AG04450 (cell line): ENCODE data around the gene PA2G4. TPM values are rescaled to one million over a fixed set of nuclear protein-coding genes. Genes with fewer than 3 reads are reported as not detected.
"Not testable (repeated sequence)": the region's sequence is repeated elsewhere in the genome, so short reads cannot be mapped to it uniquely, and the experiment has no call there.

Experiments
- CTCF ChIA-PET: fragments of 300-600, 350-600 bp; formaldehyde crosslinking; extraction: SDS; loops from one replicate; lab custom pipeline; 2022; ENCODE audit warnings: antibody characterized with exemption, inconsistent platforms; lab: Charles Lee
- POLR2A ChIA-PET: fragments of 350-600 bp; formaldehyde crosslinking; extraction: SDS; loops from one replicate; lab custom pipeline; 2021; ENCODE audit warnings: antibody characterized with exemption, inconsistent platforms; lab: Yijun Ruan, JAX
- DNase-seq: peaks from one replicate; pipeline ENCODE4 v3.0.0-alpha.2; 2011; ENCODE audit warnings: low read depth, low spot score
- H3K27ac ChIP-seq: one replicate; pipeline ENCODE4 v1.5.1; 2012; ENCODE audit warnings: low read depth, low read length, control low read depth
- H3K27me3 ChIP-seq: one replicate; pipeline ENCODE4 v1.6.0; 2012; ENCODE audit warnings: low read length; ENCODE audit not compliant: control insufficient read depth, insufficient read depth
- H3K4me3 ChIP-seq: 2 replicates; pipeline ENCODE4 v1.5.1; 2011; ENCODE audit warnings: mild to moderate bottlenecking, low read depth, low read length, control low read depth
- H3K9me3 ChIP-seq: 2 replicates; pipeline ENCODE4 v1.5.1; 2012; ENCODE audit warnings: low read length; ENCODE audit not compliant: control insufficient read depth, insufficient read depth
- polyA plus RNA-seq: library from polyadenylated mRNA; depleted of rRNA; stranded (reverse); fragments of >200 nt; gene quantifications from 2 replicates; pipeline ENCODE4 v1.2.3, GENCODE V29; 2011
- TF ChIP-seq, protein P1 (sequence below): IDR thresholded peaks from 2 replicates; pipeline ENCODE4 v1.5.1; 2011; ENCODE audit warnings: low read depth, low read length, control low read depth, inconsistent platforms

The PA2G4 gene
- polyA plus RNA-seq, 1 experiment = 223 TPM

- H3K4me3 ChIP-seq = no peak overlapping the region
- H3K9me3 ChIP-seq = no peaks in the 10 kb centered on the region
- H3K27me3 ChIP-seq = no peaks in the 10 kb centered on the region
- TF ChIP-seq, protein P1, sequence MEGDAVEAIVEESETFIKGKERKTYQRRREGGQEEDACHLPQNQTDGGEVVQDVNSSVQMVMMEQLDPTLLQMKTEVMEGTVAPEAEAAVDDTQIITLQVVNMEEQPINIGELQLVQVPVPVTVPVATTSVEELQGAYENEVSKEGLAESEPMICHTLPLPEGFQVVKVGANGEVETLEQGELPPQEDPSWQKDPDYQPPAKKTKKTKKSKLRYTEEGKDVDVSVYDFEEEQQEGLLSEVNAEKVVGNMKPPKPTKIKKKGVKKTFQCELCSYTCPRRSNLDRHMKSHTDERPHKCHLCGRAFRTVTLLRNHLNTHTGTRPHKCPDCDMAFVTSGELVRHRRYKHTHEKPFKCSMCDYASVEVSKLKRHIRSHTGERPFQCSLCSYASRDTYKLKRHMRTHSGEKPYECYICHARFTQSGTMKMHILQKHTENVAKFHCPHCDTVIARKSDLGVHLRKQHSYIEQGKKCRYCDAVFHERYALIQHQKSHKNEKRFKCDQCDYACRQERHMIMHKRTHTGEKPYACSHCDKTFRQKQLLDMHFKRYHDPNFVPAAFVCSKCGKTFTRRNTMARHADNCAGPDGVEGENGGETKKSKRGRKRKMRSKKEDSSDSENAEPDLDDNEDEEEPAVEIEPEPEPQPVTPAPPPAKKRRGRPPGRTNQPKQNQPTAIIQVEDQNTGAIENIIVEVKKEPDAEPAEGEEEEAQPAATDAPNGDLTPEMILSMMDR = no peak
- ChIA-PET POLR2A (interaction anchor here (0.6 to 1.3 kb wide), 4 partner anchors 28 to 87 kb away, joined by 3 to 8 read pairs (median 4); no protein-coding TSS in a partner anchor), CTCF (interaction anchor here (1.4 kb wide), 1 partner anchor 34 kb away, joined by 5 read pairs; the partner anchor contains the start of gene SMARCC2)
- no peak overlapping the region for H3K27ac ChIP-seq
- DNase-seq = no peak
Measured at GRCh38 chr12:56155256-56155845, 51.0 kb downstream of the PA2G4 start.

GRCh38 chr12:56156464-56157200 lies 52.3 kb downstream of the PA2G4 start:
- not testable (repeated sequence) for DNase-seq, H3K27me3 ChIP-seq, H3K9me3 ChIP-seq
- peak overlapping the region; percentile 99 for H3K4me3 ChIP-seq
- CTCF ChIA-PET = interaction anchor here (0.7 to 1.1 kb wide), 6 partner anchors 12 to 38 kb away, joined by 3 to 6 read pairs (median 4); partner anchors contain the start of gene SMARCC2
- H3K27ac ChIP-seq = peak overlapping the region; percentile 95
- POLR2A ChIA-PET = interaction anchor here (0.7 kb wide), 1 partner anchor 113 kb away, joined by 4 read pairs; no protein-coding TSS in a partner anchor

GRCh38 chr12:56157201-56158028 lies 53.1 kb downstream of the PA2G4 start:
- Histone ChIP-seq H3K27me3 (no peaks in the 10 kb centered on the region), H3K27ac (peak overlapping the region; percentile 95), H3K9me3 (no peaks in the 10 kb centered on the region), H3K4me3 (peak overlapping the region; percentile 99)
- peak; percentile 64 for DNase-seq
- CTCF ChIA-PET = interaction anchor here (0.7 to 1.1 kb wide), 6 partner anchors 13 to 38 kb away, joined by 3 to 6 read pairs (median 4); partner anchors contain the start of gene SMARCC2
- TF ChIP-seq, protein P1 = peak; percentile 80
- POLR2A ChIA-PET = interaction anchor here (0.7 to 2.6 kb wide), 6 partner anchors 29 to 113 kb away, joined by 4 to 28 read pairs (median 6); partner anchors contain the start of genes ESYT1, RNF41 and ZC3H10

- H3K27me3 ChIP-seq = no peaks in the 10 kb centered on the region
- H3K9me3 ChIP-seq = no peaks in the 10 kb centered on the region
- H3K27ac ChIP-seq = peak within 1 kb of the TSS; percentile 95
- POLR2A ChIA-PET = interaction anchor here (0.5 to 2.6 kb wide), 9 partner anchors 14 to 64 kb away, joined by 3 to 28 read pairs (median 5); partner anchors contain the start of genes ESYT1, RNF41, RPL41 and SMARCC2
- DNase-seq = peak; percentile 95
- H3K4me3 ChIP-seq = peak within 1 kb of the TSS; percentile 99
- CTCF ChIA-PET = interaction anchor here (1.0 to 1.7 kb wide), 4 partner anchors 8 to 39 kb away, joined by 3 to 6 read pairs (median 5); partner anchors contain the start of gene SMARCC2
- TF ChIP-seq, protein P1 = no peak
Measured at GRCh38 chr12:56158029-56158925, 53.9 kb downstream of the PA2G4 start, which contains the start of gene MYL6. TSS of gene MYL6 (plus strand) at chr12:56158359. CDS start at chr12:56158402, 43 bp downstream.
